Osteocyte (in vitro differentiated cells): ENCODE results near the gene CLASP1. TPM values are rescaled to one million over a fixed set of nuclear protein-coding genes. Genes with fewer than 3 reads are reported as not detected.

Experiments
- DNase-seq: peaks from one replicate; pipeline ENCODE4 v3.0.0; 2021; ENCODE audit warnings: mixed read lengths; ENCODE audit not compliant: unreplicated experiment; ENCODE audit errors: extremely low spot score
- H3K27ac Mint-ChIP-seq: one replicate; pipeline ENCODE4 v1.8.0; 2021; ENCODE audit warnings: mild to moderate bottlenecking, mixed read lengths; ENCODE audit not compliant: unreplicated experiment
- H3K27me3 Mint-ChIP-seq: one replicate; pipeline ENCODE4 v1.8.0; 2021; ENCODE audit warnings: mixed read lengths; ENCODE audit not compliant: unreplicated experiment
- H3K36me3 Mint-ChIP-seq: one replicate; pipeline ENCODE4 v1.8.0; 2021; ENCODE audit warnings: mixed read lengths; ENCODE audit not compliant: unreplicated experiment
- H3K4me1 Mint-ChIP-seq: one replicate; pipeline ENCODE4 v1.8.0; 2021; ENCODE audit warnings: mixed read lengths; ENCODE audit not compliant: unreplicated experiment
- H3K4me3 Mint-ChIP-seq: one replicate; pipeline ENCODE4 v1.8.0; 2021; ENCODE audit warnings: mild to moderate bottlenecking, moderate library complexity, mixed read lengths; ENCODE audit not compliant: unreplicated experiment
- H3K9me3 Mint-ChIP-seq: one replicate; pipeline ENCODE4 v1.8.0; 2021; ENCODE audit warnings: mixed read lengths; ENCODE audit not compliant: unreplicated experiment
- total RNA-seq: library from RNA; stranded (reverse); gene quantifications from 2 replicates; pipeline ENCODE4 v1.2.1, GENCODE V29; 2021
- TF ChIP-seq, protein P1 (sequence below): fragments of 200-600 bp; sonication (generic); IDR thresholded peaks from 2 replicates; pipeline ENCODE4 v1.5.0; 2021; ENCODE audit warnings: antibody characterized with exemption, mild to moderate bottlenecking, moderate library complexity

The CLASP1 gene
- total RNA-seq, 1 donor from 2014 or later = 59.9 TPM

DNA sequence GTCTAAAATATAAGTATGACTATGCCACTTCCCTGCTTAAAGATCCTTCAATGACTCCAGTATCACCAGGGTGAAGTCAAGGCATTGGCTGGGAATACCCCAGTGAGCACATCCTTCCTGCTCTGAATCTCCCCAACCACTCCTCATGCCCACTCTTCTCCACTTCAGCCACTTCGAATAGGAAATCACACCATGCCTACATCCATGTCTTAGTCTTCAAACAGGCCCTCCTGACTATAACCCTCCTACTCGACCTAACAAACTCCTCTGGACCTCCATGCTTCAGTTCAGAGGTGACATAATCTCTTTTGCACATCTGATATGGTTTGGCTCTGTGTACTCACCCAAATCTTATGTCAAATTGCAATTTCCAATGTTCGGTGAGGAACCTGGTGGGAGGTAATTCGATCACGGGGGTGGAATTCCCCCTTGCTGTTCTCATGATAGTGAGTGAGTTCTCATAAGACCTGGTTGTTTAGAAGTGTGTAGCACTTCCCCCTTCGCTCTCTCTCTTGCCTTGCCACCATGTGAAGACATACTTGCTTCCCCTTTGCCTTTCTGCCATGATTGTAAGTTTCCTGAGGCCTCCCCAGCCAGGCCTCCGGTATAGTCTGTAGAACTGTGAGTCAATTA lies 276.4 kb downstream of the CLASP1 start:
- Mint-ChIP-seq H3K36me3 (peaks cover 62% of the 10 kb centered on the region), H3K27me3 (no peaks in the 10 kb centered on the region), H3K9me3 (no peaks in the 10 kb centered on the region), H3K4me3 (no peak overlapping the region), H3K27ac (no peak overlapping the region), H3K4me1 (peaks cover 10% of the 10 kb centered on the region)
- TF ChIP-seq, protein P1, sequence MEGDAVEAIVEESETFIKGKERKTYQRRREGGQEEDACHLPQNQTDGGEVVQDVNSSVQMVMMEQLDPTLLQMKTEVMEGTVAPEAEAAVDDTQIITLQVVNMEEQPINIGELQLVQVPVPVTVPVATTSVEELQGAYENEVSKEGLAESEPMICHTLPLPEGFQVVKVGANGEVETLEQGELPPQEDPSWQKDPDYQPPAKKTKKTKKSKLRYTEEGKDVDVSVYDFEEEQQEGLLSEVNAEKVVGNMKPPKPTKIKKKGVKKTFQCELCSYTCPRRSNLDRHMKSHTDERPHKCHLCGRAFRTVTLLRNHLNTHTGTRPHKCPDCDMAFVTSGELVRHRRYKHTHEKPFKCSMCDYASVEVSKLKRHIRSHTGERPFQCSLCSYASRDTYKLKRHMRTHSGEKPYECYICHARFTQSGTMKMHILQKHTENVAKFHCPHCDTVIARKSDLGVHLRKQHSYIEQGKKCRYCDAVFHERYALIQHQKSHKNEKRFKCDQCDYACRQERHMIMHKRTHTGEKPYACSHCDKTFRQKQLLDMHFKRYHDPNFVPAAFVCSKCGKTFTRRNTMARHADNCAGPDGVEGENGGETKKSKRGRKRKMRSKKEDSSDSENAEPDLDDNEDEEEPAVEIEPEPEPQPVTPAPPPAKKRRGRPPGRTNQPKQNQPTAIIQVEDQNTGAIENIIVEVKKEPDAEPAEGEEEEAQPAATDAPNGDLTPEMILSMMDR = no peak
- DNase-seq = no peak

DNA sequence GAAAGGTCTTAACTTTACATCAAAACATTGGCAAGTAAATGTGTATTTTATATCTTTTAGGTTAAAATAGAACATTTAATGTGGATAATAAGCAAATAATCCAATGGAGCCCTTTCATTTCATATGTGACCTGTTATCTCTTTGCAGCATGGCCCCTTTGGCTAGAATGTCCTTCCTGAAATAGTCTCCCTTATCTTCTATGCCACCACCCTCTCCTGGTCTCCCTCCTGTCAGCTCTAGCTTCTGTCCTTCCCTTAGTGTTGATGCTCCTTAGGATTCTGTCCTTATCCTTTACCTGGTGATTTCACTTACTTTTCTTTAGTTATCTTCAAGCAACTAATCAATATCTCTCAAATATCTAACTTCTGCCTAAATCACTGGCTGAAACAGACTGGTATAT lies 277.2 kb downstream of the CLASP1 start:
- H3K27ac Mint-ChIP-seq = no peak overlapping the region
- H3K4me1 Mint-ChIP-seq = peaks cover 10% of the 10 kb centered on the region
- H3K36me3 Mint-ChIP-seq = peaks cover 60% of the 10 kb centered on the region
- TF ChIP-seq, protein P1 = no peak
- no peak for DNase-seq
- no peak overlapping the region for H3K4me3 Mint-ChIP-seq
- no peaks in the 10 kb centered on the region for H3K27me3 Mint-ChIP-seq
- no peaks in the 10 kb centered on the region for H3K9me3 Mint-ChIP-seq

DNA sequence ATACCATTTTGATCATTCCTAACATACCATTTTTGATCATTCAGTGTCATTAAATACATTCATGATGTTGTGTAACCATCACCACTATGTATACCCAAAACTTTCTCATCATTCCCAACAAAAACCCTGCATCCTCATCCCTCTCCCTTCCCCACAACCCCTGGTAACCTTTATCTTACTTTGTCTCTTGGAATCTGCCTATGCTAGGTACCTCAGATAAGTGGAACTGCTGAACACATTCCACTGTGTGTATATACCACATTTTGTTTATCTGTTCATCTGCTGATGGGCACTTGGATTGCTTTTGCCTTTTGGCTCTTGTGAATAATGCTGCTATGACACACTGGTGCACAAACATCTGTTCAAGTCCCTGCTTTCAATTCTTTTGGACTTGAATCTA lies 280.4 kb downstream of the CLASP1 start:
- Mint-ChIP-seq H3K4me1 (peaks cover 3% of the 10 kb centered on the region), H3K27ac (no peak overlapping the region), H3K36me3 (peaks cover 56% of the 10 kb centered on the region), H3K27me3 (no peaks in the 10 kb centered on the region), H3K9me3 (no peaks in the 10 kb centered on the region), H3K4me3 (no peak overlapping the region)
- DNase-seq = no peak
- TF ChIP-seq, protein P1 = no peak

DNA sequence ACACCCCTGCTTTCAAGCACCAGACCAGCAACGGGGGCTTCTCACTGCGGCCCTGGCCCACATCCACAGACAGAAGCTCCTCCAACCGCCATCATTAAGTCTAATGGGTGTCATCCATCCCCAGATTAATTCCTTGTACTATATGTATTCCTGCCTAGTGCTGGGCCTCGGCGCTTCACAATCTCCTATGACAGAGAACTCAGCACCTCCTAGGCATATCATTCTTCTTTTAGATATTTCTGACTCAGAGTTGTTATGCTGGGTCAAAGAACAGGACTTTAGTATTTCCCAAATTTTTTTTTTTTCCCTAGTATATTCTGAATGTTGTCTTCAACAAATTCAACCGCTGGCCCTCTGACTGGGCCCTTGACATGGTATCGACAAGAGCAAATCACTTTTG lies 281.1 kb downstream of the CLASP1 start:
- no peaks in the 10 kb centered on the region for H3K9me3 Mint-ChIP-seq
- TF ChIP-seq, protein P1 = no peak
- no peak overlapping the region for H3K4me3 Mint-ChIP-seq
- peaks cover 50% of the 10 kb centered on the region for H3K36me3 Mint-ChIP-seq
- peaks cover 5% of the 10 kb centered on the region for H3K4me1 Mint-ChIP-seq
- H3K27me3 Mint-ChIP-seq = no peaks in the 10 kb centered on the region
- H3K27ac Mint-ChIP-seq = no peak overlapping the region
- no peak for DNase-seq

DNA sequence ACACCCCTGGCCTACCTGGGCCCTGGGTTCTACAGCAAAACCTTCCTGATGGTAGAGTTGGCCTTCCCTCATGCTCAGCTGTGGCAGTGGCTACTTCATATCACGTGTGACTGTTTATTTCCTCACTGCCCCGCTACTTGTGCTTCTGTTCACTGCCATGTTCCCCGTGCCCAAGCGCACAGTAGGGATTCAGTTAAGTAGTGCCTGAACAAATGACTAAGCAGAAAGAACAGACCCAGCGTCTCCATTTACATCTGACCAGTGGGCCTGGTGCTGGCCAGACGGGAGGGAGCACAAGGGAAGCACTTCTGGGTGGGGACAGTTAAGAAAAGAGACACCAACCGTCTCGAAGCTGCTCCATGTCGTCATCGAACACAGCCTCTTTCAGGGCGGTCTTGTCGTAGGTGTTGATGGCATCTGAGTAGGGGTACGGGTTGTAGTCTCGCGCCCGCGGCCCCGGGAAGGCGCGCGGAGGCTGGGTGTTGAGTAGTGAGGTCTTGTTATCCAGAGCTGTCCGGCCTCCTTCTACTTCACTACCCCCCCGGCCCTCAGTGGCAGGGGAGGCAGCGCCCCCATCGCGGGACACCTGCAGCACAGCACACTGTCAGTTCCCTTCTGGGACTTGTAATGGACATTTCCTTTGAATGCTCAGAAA lies 281.9 kb downstream of the CLASP1 start:
- Mint-ChIP-seq H3K36me3 (peaks cover 50% of the 10 kb centered on the region), H3K9me3 (no peaks in the 10 kb centered on the region), H3K27me3 (no peaks in the 10 kb centered on the region), H3K27ac (no peak overlapping the region), H3K4me3 (no peak overlapping the region), H3K4me1 (peaks cover 5% of the 10 kb centered on the region)
- TF ChIP-seq, protein P1 = no peak
- peak; percentile 69 for DNase-seq
